ENCODE data around the gene RPL22.

Gene RPL22

GRCh38 chr1:6150006-6150938 lies 49.1 kb downstream of the RPL22 start:
- no peak for DNase-seq

GRCh38 chr1:6149597-6149996 lies 49.8 kb downstream of the RPL22 start:
- no peak for DNase-seq

GRCh38 chr1:6148497-6149241 lies 50.7 kb downstream of the RPL22 start:
- DNase-seq: peak; percentile 66 to 75

- no peak for DNase-seq
Observed at GRCh38 chr1:6145864-6146410, 53.5 kb downstream of the RPL22 start.

GRCh38 chr1:6145396-6145750 lies 54.0 kb downstream of the RPL22 start:
- DNase-seq: no peak

- DNase-seq: no peak
Observed at GRCh38 chr1:6144647-6145395, 54.6 kb downstream of the RPL22 start.

- DNase-seq: no peak
Observed at GRCh38 chr1:6144175-6144574, 55.2 kb downstream of the RPL22 start.

- no peak for DNase-seq
Observed at GRCh38 chr1:6143395-6143794, 56.0 kb downstream of the RPL22 start.

- no peak for DNase-seq
Observed at GRCh38 chr1:6142734-6143133, 56.7 kb downstream of the RPL22 start.

GRCh38 chr1:6142036-6142621 lies 57.3 kb downstream of the RPL22 start:
- no peak for DNase-seq

GRCh38 chr1:6141592-6141991 lies 57.8 kb downstream of the RPL22 start:
- no peak for DNase-seq

GRCh38 chr1:6140413-6140812 lies 59.0 kb downstream of the RPL22 start:
- DNase-seq: no peak

- no peak for DNase-seq
Observed at GRCh38 chr1:6137758-6138157, 61.6 kb downstream of the RPL22 start.

GRCh38 chr1:6136516-6137220 lies 62.7 kb downstream of the RPL22 start:
- no peak for DNase-seq
